A549 (cell line): ENCODE results near the gene SLC19A3. TPM values are rescaled to one million over a fixed set of nuclear protein-coding genes. Genes with fewer than 3 reads are reported as not detected.

Experiments
- ATAC-seq, 2 experiments: fragments of 200-7000 bp in 1 of 2; fragments of >200 bp in 1 of 2; cut with Nextera tagmentation in 1 of 2; cut with Tn5 transposase in 1 of 2; 3 replicates each; pipeline versions ENCODE4 v1.8.0 to v1.9.1; 2018 to 2020; ENCODE audit warnings: mild to moderate bottlenecking in 1 of 2, moderate library complexity in 1 of 2
- CTCF ChIA-PET: fragments of 300-600 bp; sonication (Branson Sonifier 250); formaldehyde crosslinking; extraction: SDS; loops from one replicate; lab custom pipeline; 2021; ENCODE audit warnings: antibody characterized with exemption, inconsistent platforms; lab: Yijun Ruan, JAX
- POLR2A ChIA-PET: fragments of 350-600 bp; formaldehyde crosslinking; extraction: SDS; loops from one replicate; lab custom pipeline; 2021; ENCODE audit warnings: antibody characterized with exemption, inconsistent platforms; lab: Yijun Ruan, JAX
- DNase-seq, 2 experiments: peaks; one replicate each; pipeline versions ENCODE4 v3.0.0 to v3.0.0-alpha.2; 2011 to 2016; ENCODE audit warnings: low read depth in 1 of 2, low spot score in 1 of 2
- FAIRE-seq: peaks from 2 replicates; lab custom pipeline; 2011; peaks lifted over from hg19 to GRCh38; lab: Jason Lieb, UNC
- H3K27ac ChIP-seq, 2 experiments: fragments of >200 bp; sonication (Bioruptor Twin); formaldehyde crosslinking; 3 replicates each; pipeline ENCODE4 v1.5.1; 2016 to 2017
- H3K4me1 ChIP-seq: fragments of >200 bp; sonication (Bioruptor Twin); formaldehyde crosslinking; 3 replicates; pipeline ENCODE4 v1.6.1; 2016
- H3K4me2 ChIP-seq: fragments of >200 bp; sonication (Bioruptor Twin); formaldehyde crosslinking; 3 replicates; pipeline ENCODE4 v1.6.1; 2016
- H3K4me3 ChIP-seq: fragments of >200 bp; sonication (Bioruptor Twin); formaldehyde crosslinking; 3 replicates; pipeline ENCODE4 v1.5.1; 2016
- H3K9me3 ChIP-seq: fragments of >200 bp; sonication (Bioruptor Twin); formaldehyde crosslinking; 3 replicates; pipeline ENCODE4 v1.6.1; 2016
- BHLHE40 ChIP-seq: IDR thresholded peaks from 2 replicates; pipeline ENCODE4 v1.6.1; 2012; ENCODE audit warnings: low read depth, low read length, inconsistent platforms
- CBX2 ChIP-seq: fragments of 200-600 bp; sonication (generic); IDR thresholded peaks from 2 replicates; pipeline ENCODE4 v1.6.1; 2016; ENCODE audit warnings: low read depth, mild to moderate bottlenecking, borderline replicate concordance
- CHD2 ChIP-seq: fragments of 150-350 bp; IDR thresholded peaks from 2 replicates; pipeline ENCODE4 v1.6.1; 2014; ENCODE audit warnings: low read length; ENCODE audit not compliant: partially characterized antibody
- EHMT2 ChIP-seq: fragments of 200-600 bp; sonication (generic); IDR thresholded peaks from 2 replicates; pipeline ENCODE4 v1.6.1; 2016; ENCODE audit warnings: antibody characterized with exemption, low read depth, mild to moderate bottlenecking, moderate library complexity
- EP300 ChIP-seq, 2 experiments: fragments of >200 bp; sonication (Bioruptor Twin); formaldehyde crosslinking; IDR thresholded peaks; 2 replicates in 1 of 2; 3 replicates in 1 of 2; pipeline ENCODE4 v1.6.1; 2016 to 2017
- FOSB ChIP-seq: fragments of 250-450 bp; sonication (Bioruptor Pico); IDR thresholded peaks from 2 replicates; pipeline ENCODE4 v1.5.0; 2020; ENCODE audit warnings: mild to moderate bottlenecking, moderate library complexity
- FOSL2 ChIP-seq, 2 experiments: fragments of 450-650 bp in 1 of 2; fragments of >200 bp in 1 of 2; sonication (Bioruptor Twin) in 1 of 2; formaldehyde crosslinking; IDR thresholded peaks; 2 replicates each; pipeline versions ENCODE4 v1.5.0 to v1.6.1; 2016 to 2020; ENCODE audit warnings: mild to moderate bottlenecking in 1 of 2, moderate library complexity in 1 of 2
- HEYL ChIP-seq: fragments of 250-450 bp; sonication (Bioruptor Pico); IDR thresholded peaks from 2 replicates; pipeline ENCODE4 v1.8.0; 2021; ENCODE audit warnings: mild to moderate bottlenecking, moderate library complexity
- HOXA7 ChIP-seq: fragments of 250-450 bp; sonication (Bioruptor Pico); IDR thresholded peaks from 2 replicates; pipeline ENCODE4 v1.5.0; 2020; ENCODE audit warnings: mild to moderate bottlenecking, moderate library complexity
- JUNB ChIP-seq: fragments of >200 bp; sonication (Bioruptor Twin); formaldehyde crosslinking; IDR thresholded peaks from 2 replicates; pipeline ENCODE4 v1.6.1; 2016
- KDM5A ChIP-seq: fragments of 200-600 bp; sonication (generic); IDR thresholded peaks from 2 replicates; pipeline ENCODE4 v1.6.1; 2016; ENCODE audit warnings: antibody characterized with exemption, mild to moderate bottlenecking
- MAFK ChIP-seq: fragments of 450-650 bp; IDR thresholded peaks from 2 replicates; pipeline ENCODE4 v1.6.1; 2014; ENCODE audit not compliant: partially characterized antibody
- MYC ChIP-seq: IDR thresholded peaks from 2 replicates; pipeline ENCODE4 v1.6.1; 2012; ENCODE audit warnings: mild to moderate bottlenecking, inconsistent platforms, low read length, improper control_type of control experiment, borderline replicate concordance
- NPAS2 ChIP-seq: fragments of 250-450 bp; sonication (Bioruptor Pico); IDR thresholded peaks from 2 replicates; pipeline ENCODE4 v1.8.0; 2022; ENCODE audit warnings: mild to moderate bottlenecking, moderate library complexity, borderline replicate concordance
- NR3C1 ChIP-seq: fragments of >200 bp; sonication (Bioruptor Twin); formaldehyde crosslinking; IDR thresholded peaks from 3 replicates; pipeline ENCODE4 v1.6.1; 2017
- POLR2AphosphoS2 ChIP-seq: conservative IDR thresholded peaks from 2 replicates; pipeline ENCODE4 v1.6.1; 2012; ENCODE audit warnings: low read length, improper control_type of control experiment, inconsistent platforms
- RAD21 ChIP-seq, 2 experiments: fragments of >200 bp in 1 of 2; sonication (Bioruptor Twin) in 1 of 2; formaldehyde crosslinking in 1 of 2; IDR thresholded peaks in 1 of 2; conservative IDR thresholded peaks in 1 of 2; 2 replicates in 1 of 2; 3 replicates in 1 of 2; pipeline ENCODE4 v1.6.1; 2012 to 2018; ENCODE audit warnings: inconsistent platforms in 1 of 2
- RFX5 ChIP-seq: fragments of 450-650 bp; IDR thresholded peaks from 2 replicates; pipeline ENCODE4 v1.7.1; 2014; ENCODE audit warnings: antibody characterized with exemption, mild to moderate bottlenecking, moderate library complexity
- RNF2 ChIP-seq: fragments of 200-600 bp; sonication (generic); IDR thresholded peaks from 2 replicates; pipeline ENCODE4 v1.6.1; 2016; ENCODE audit warnings: low read depth, mild to moderate bottlenecking, antibody characterized with exemption, moderate library complexity, borderline replicate concordance
- SREBF2 ChIP-seq: fragments of 450-650 bp; IDR thresholded peaks from 2 replicates; pipeline ENCODE4 v1.6.1; 2014; ENCODE audit warnings: mild to moderate bottlenecking, moderate library complexity
- TFCP2L1 ChIP-seq: fragments of 250-450 bp; sonication (Bioruptor Pico); IDR thresholded peaks from 2 replicates; pipeline ENCODE4 v1.5.0; 2021; ENCODE audit warnings: mild to moderate bottlenecking
- ZNF302 ChIP-seq: fragments of 250-450 bp; sonication (Bioruptor Pico); IDR thresholded peaks from 2 replicates; pipeline ENCODE4 v1.9.0; 2021; ENCODE audit warnings: inconsistent platforms, mild to moderate bottlenecking, moderate library complexity
- ZSCAN20 ChIP-seq: fragments of 250-450 bp; sonication (Bioruptor Pico); IDR thresholded peaks from 2 replicates; pipeline ENCODE4 v1.8.0; 2022; ENCODE audit warnings: mild to moderate bottlenecking, moderate library complexity
- WGBS: methylation state at CpG from one replicate; pipeline ENCODE4 v1.1.6; 2017; ENCODE audit errors: missing lambda C conversion rate; 5-methylcytosine and 5-hydroxymethylcytosine counted together
- polyA plus RNA-seq, 4 experiments: library from polyadenylated mRNA; depleted of rRNA in 3 of 4; stranded (reverse); fragments of >200 nt; fragmentation: RNase III in 1 of 4; extraction: RNeasy Plus Mini Kit Qiagen cat#74134 plus additional on column Dnase treatment in 1 of 4; gene quantifications; 2 replicates in 3 of 4; 3 replicates in 1 of 4; pipeline ENCODE4 v1.2.3, GENCODE V29; 2011 to 2017
- TF ChIP-seq, protein P1 (sequence below): IDR thresholded peaks from 2 replicates; pipeline ENCODE4 v1.6.1; 2012
- TF ChIP-seq, protein P2 (sequence below): fragments of >200 bp; sonication (Bioruptor Twin); formaldehyde crosslinking; IDR thresholded peaks from 3 replicates; pipeline ENCODE4 v1.5.1; 2016
- TF ChIP-seq, protein P3 (sequence below): fragments of 150-350 bp; IDR thresholded peaks from 2 replicates; pipeline ENCODE4 v1.6.1; 2014; ENCODE audit warnings: low read depth, mild to moderate bottlenecking, low read length

The SLC19A3 gene
- polyA plus RNA-seq, 2 of the 4 experiments (the other 2 are of a cell fraction) = 2.8 to 7.6 TPM

DNA sequence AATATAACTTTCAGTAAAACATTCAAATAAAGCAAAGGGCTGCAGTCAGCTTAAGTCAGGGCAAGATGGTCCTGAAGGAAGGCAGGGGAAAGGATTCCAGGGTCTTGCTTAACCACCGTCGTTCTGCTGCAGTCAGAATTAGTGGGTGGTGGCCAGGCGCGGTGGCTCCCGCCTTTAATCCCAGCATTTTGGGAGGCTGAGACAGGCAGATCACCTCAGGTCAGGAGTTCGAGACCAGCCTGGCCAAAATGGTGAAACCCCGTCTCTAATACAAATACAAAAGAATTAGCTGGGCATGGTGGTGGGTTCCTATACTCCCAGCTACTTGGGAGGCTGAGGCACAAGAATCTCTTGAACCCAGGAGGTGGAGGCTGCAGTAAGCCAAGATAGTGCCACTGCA, 6.8 kb downstream of the SLC19A3 start:
- ChIA-PET CTCF (no interaction called here), POLR2A (no interaction called here)
- DNase-seq = no peak
- no peak for FAIRE-seq
- TF ChIP-seq, protein P1, sequence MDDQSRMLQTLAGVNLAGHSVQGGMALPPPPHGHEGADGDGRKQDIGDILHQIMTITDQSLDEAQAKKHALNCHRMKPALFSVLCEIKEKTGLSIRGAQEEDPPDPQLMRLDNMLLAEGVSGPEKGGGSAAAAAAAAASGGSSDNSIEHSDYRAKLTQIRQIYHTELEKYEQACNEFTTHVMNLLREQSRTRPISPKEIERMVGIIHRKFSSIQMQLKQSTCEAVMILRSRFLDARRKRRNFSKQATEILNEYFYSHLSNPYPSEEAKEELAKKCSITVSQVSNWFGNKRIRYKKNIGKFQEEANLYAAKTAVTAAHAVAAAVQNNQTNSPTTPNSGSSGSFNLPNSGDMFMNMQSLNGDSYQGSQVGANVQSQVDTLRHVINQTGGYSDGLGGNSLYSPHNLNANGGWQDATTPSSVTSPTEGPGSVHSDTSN = no peak
- TF ChIP-seq CBX2 = no peak
- no peak overlapping the region for H3K4me2 ChIP-seq
- no peak overlapping the region for H3K27ac ChIP-seq
- WGBS = 81% methylated on average over 7 of the region's 7 CpGs
- H3K9me3 ChIP-seq = no peaks in the 10 kb centered on the region
- no peaks in the 10 kb centered on the region for H3K4me1 ChIP-seq
- no peak for ATAC-seq
- H3K4me3 ChIP-seq = no peak overlapping the region

DNA sequence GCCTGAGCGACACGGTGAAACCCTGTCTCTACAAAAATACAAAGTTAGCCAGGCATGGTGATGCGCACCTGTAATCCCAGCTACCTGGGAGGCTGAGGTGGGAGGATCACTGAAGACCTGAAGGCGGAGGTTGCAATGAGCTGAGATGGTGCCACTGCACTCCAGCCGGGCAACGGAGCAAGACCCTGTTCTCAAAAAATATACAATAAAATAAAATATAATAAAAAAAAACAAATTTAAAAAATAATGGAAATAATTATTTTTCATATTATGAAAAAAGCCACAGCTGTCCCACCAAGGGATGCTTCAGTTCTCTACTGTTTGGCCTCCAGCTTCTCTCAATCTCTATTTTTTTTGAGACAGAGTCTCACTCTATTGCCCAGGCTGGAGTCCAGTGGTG, 10.4 kb downstream of the SLC19A3 start:
- WGBS = 86% methylated on average over 6 of the region's 6 CpGs
- TF ChIP-seq BHLHE40 = no peak
- no peak for TF ChIP-seq RAD21 (conservative IDR thresholded peaks at IDR 0.05 in 1 of 2, IDR thresholded peaks at IDR 0.05 in 1 of 2)
- no peak for TF ChIP-seq KDM5A
- no peak for TF ChIP-seq ZNF302 (CRISPR knock-in tag)
- TF ChIP-seq FOSB (CRISPR knock-in tag) = no peak
- TF ChIP-seq EHMT2 = no peak
- no peak for TF ChIP-seq NPAS2
- TF ChIP-seq, protein P2, sequence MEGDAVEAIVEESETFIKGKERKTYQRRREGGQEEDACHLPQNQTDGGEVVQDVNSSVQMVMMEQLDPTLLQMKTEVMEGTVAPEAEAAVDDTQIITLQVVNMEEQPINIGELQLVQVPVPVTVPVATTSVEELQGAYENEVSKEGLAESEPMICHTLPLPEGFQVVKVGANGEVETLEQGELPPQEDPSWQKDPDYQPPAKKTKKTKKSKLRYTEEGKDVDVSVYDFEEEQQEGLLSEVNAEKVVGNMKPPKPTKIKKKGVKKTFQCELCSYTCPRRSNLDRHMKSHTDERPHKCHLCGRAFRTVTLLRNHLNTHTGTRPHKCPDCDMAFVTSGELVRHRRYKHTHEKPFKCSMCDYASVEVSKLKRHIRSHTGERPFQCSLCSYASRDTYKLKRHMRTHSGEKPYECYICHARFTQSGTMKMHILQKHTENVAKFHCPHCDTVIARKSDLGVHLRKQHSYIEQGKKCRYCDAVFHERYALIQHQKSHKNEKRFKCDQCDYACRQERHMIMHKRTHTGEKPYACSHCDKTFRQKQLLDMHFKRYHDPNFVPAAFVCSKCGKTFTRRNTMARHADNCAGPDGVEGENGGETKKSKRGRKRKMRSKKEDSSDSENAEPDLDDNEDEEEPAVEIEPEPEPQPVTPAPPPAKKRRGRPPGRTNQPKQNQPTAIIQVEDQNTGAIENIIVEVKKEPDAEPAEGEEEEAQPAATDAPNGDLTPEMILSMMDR = no peak
- TF ChIP-seq NR3C1 = no peak
- TF ChIP-seq ZSCAN20 (CRISPR knock-in tag) = no peak
- no peak for TF ChIP-seq POLR2AphosphoS2
- no peak for TF ChIP-seq CHD2
- TF ChIP-seq FOSL2 (IDR thresholded peaks at IDR 0.05) = no peak
- TF ChIP-seq FOSL2 (CRISPR knock-in tag; IDR thresholded peaks at IDR 0.05) = no peak
- no peak for TF ChIP-seq RNF2
- TF ChIP-seq TFCP2L1 (CRISPR knock-in tag) = no peak
- no peak for TF ChIP-seq RFX5
- TF ChIP-seq HEYL (CRISPR knock-in tag) = no peak
- TF ChIP-seq HOXA7 (CRISPR knock-in tag) = no peak
- no peak for TF ChIP-seq SREBF2
- Histone ChIP-seq H3K9me3 (no peaks in the 10 kb centered on the region), H3K27ac (no peak overlapping the region), H3K4me2 (no peak overlapping the region), H3K4me3 (no peak overlapping the region), H3K4me1 (peaks cover 19% of the 10 kb centered on the region)
- CTCF ChIA-PET = interaction anchor here (1.0 kb wide), 1 partner anchor 50 kb away, joined by 3 read pairs; no protein-coding TSS in a partner anchor
- POLR2A ChIA-PET = no interaction called here
- FAIRE-seq (no peak), ATAC-seq (no peak), DNase-seq (no peak)

DNA sequence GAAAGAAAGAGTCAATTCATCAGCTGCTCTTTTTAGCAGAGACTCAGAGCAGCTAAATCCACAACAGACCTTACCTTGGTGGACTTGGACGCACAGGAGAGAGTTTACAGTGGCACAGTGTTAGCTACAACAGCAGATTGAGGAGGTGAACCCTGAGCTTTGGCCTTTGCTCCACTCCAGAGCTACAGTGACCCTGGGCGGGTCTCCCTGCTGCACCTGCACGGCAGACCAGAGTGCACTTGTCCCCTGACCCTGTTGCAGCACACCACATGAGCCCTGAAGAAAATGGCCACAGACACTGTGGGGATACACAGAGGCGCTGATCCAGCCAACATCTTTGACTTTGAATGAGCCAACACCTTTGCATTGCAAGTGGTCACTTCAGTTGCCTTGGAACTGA, 11.0 kb downstream of the SLC19A3 start:
- no peak overlapping the region for H3K27ac ChIP-seq
- no peaks in the 10 kb centered on the region for H3K9me3 ChIP-seq
- CTCF ChIA-PET = interaction anchor here (0.9 to 1.0 kb wide), 3 partner anchors 48 to 300 kb away, joined by 3 read pairs; no protein-coding TSS in a partner anchor
- no peak for DNase-seq
- POLR2A ChIA-PET = no interaction called here
- no peak for FAIRE-seq
- TF ChIP-seq POLR2AphosphoS2 = no peak
- no peak for TF ChIP-seq EP300 (IDR thresholded peaks at IDR 0.05)
- TF ChIP-seq EHMT2 = no peak
- TF ChIP-seq MYC = no peak
- TF ChIP-seq CHD2 = no peak
- TF ChIP-seq ZNF302 (CRISPR knock-in tag) = no peak
- no peak for TF ChIP-seq RFX5
- no peak for TF ChIP-seq MAFK
- TF ChIP-seq, protein P3, sequence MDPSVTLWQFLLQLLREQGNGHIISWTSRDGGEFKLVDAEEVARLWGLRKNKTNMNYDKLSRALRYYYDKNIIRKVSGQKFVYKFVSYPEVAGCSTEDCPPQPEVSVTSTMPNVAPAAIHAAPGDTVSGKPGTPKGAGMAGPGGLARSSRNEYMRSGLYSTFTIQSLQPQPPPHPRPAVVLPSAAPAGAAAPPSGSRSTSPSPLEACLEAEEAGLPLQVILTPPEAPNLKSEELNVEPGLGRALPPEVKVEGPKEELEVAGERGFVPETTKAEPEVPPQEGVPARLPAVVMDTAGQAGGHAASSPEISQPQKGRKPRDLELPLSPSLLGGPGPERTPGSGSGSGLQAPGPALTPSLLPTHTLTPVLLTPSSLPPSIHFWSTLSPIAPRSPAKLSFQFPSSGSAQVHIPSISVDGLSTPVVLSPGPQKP = no peak
- TF ChIP-seq RAD21 (conservative IDR thresholded peaks at IDR 0.05 in 1 of 2, IDR thresholded peaks at IDR 0.05 in 1 of 2) = no peak
- no peak for TF ChIP-seq NPAS2
- no peak for TF ChIP-seq HEYL (CRISPR knock-in tag)
- TF ChIP-seq JUNB = no peak
- no peak for ATAC-seq
- H3K4me2 ChIP-seq = no peak overlapping the region
- H3K4me3 ChIP-seq = no peak overlapping the region
- H3K4me1 ChIP-seq = peaks cover 19% of the 10 kb centered on the region
- WGBS = 96% methylated on average over 4 of the region's 4 CpGs
